ENCODE measurements around the gene TUBD1. TPM values are rescaled to one million over a fixed set of nuclear protein-coding genes. Genes with fewer than 3 reads are reported as not detected.
A peak's percentile ranks its signal among the peaks of the same experiment; 100 is the strongest.
"Not testable (repeated sequence)": the region's sequence is repeated elsewhere in the genome, so short reads cannot be mapped to it uniquely, and the experiment has no call there.

TUBD1 gene
- total RNA-seq, 1 experiment from 2014 or later: 11.9 TPM

DNA sequence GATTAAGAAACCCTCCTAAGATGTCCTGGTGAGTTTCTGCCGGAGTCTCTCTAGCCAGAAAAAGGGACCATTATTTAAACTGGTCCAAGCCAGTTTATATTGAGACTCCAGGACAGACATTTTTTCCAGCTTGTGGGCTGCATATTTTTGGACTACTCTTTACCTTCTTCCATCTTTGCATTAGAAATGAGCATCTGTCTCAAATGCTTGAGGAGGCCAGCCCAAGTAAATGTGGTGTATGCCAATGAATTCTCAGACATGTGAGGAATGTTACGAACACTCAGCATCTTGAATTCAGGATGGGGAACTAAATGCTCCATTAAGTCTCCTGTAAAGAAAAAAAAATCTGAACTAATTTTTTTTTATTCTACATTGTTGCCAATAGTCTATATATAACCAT, 18.4 kb downstream of the TUBD1 start:
- no peak for DNase-seq (ENCODE audit: low spot score)

- DNase-seq (ENCODE audit: low spot score): not testable (repeated sequence)
These were observed 19.3 kb downstream of the TUBD1 start for GRCh38 chr17:59873414-59873813.

DNA sequence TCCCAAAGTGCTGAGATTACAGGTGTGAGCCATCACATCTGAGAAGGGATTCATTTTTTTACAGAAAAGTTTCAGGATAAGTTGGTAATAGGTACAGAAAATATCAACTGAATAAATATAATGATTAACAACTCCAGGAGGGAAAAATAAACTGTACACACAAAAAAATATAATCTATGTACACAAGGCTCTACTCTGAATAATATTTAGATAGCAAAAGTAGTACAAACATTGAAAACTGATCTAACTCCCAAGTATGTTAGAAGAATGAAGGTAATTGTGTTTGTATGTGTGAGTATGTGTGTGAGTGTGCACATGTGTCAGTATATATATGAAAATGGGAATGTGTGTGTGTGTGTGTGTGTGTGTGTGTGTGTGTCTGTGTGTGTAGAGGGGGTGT, 20.4 kb downstream of the TUBD1 start:
- DNase-seq (ENCODE audit: low spot score): no peak

GRCh38 chr17:59870482-59870881, 22.3 kb downstream of the TUBD1 start:
- DNase-seq (ENCODE audit: low spot score): no peak

DNA sequence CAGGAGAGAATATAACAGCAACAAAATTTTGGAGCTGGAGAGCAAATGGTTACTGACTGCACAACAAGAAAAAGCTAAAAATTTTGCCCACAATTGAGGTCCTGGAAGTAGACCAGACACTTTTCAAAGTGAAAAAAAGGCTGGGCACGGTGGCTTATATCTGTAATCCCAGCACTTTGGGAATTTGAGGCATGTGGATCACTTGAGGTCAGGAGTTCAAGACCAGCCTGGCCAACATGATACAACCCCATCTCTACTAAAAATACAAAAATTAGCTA, 22.9 kb downstream of the TUBD1 start:
- DNase-seq (ENCODE audit: low spot score): no peak

DNA sequence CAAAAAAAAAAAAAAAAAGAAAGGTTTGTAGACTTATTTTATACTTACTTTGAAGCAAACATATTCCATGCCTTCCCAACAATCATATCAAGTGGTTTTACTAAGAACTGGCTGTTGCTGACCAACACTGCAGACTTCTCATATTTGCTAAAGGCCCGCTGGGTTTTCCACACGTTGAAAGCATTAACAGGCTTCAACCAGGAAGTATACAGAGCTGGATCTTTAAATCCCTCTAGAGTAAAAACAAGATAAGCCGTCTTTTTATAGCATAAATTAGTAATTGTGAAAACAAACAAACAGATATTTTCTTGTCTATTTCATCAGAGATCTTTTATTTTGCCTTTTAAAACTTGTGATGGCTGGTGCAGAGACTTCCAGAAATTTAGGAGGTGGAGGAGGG, 29.1 kb downstream of the TUBD1 start:
- no peak for DNase-seq (ENCODE audit: low spot score)

DNA sequence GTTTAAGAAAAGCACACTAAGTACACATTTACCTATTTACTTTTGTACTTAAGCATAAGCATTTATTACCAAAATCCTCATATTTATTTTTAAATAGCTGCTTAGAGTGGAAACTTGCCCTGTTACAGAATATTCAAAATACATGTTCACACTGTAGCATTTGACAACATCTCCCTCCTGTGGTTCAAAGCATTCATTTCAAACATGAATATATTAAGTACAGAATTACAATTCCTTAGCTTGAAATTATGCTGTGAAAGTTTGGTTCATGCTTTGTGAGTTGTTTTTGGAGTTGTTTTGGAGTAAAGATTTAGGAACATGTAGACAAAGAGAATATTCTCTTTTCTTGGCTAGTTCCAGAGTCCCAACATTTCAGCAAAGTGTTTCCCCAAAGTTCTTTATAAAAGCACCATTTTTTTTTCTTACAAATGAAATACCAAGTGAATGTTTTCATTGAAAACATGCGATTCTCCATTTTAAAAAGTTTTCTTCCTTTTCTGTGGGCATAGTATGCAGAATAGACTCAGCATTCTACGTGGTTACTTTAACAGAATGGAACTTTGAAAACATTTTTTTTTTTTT, 33.2 kb downstream of the TUBD1 start:
- peak; percentile 75 for DNase-seq (ENCODE audit: low spot score)

- DNase-seq (ENCODE audit: low spot score): no peak
These were observed 33.8 kb downstream of the TUBD1 start for GRCh38 chr17:59858932-59859331.

DNA sequence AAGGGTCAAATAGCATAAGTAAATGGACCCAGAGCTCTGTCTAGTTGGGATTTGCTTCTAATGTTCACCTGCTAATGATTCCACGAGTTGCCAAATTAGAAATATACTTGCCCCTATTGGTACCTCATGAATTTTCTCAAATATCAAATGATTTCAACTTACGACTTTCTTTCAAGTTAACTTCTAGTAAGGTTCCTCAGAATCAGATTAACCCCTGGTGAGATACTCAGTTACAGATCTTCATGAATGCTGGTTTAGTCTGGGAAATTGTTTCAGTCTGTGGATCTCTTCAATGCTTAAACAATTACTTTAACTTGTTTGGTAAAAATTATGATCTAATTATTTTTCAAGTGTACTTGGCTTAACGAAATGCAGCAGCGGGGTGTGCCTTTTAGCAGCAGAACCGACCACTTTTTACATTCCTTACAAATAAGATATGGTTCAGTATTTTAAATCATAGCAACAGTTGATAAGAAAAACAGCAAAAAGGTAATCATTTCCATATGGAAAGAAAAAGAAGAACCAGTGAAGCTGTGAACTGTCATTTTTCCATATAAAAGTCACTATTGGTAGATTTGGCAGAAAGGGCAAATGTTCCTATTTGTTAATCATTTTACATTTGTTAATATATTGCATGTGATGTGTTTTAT, 34.5 kb downstream of the TUBD1 start:
- DNase-seq (ENCODE audit: low spot score): no peak

- DNase-seq (ENCODE audit: low spot score): no peak
These were observed 35.6 kb downstream of the TUBD1 start for GRCh38 chr17:59856859-59857794.

- DNase-seq (ENCODE audit: low spot score): not testable (repeated sequence)
These were observed 38.6 kb downstream of the TUBD1 start for GRCh38 chr17:59853919-59854729.

DNA sequence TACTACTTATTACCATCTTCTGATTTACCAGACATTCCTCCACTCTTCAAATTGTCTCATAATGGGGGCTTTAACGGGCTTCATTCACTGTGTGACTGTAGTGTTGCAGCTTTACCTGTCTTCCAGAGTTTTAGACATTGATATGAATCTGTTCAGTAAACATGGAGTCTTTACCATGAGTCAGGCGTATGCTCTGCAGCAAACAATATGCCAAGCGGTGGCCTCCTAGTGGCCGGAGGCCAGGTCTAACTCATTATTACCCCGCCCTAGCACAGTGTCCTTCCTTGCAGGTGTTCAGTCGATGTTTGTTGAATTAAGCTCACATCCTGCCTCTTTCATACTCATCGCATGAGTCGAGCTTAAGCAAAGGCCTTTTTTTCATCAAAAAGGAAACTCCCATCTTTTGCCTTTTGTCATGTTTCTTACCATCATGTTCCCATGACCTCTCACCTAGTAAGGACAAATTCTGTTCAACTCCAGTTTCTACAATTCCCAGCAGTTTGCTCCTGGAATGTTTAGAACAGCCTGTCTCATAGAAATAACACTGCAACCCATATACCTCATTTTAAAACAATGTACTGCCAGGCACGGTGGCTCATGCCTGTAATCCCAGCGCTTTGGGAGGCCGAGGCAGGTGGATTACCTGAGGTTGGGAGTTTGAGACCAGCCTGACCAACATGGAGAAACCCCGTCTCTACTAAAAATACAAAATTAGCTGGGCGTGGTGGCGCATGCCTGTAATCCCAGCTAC, 39.4 kb downstream of the TUBD1 start:
- peak; percentile 95 for DNase-seq (ENCODE audit: low spot score)

- not testable (repeated sequence) for DNase-seq (ENCODE audit: low spot score)
These were observed 39.9 kb downstream of the TUBD1 start for GRCh38 chr17:59852847-59853167.

- DNase-seq (ENCODE audit: low spot score): peak; percentile 99
These were observed 41.0 kb downstream of the TUBD1 start for GRCh38 chr17:59851439-59852375.

GRCh38 chr17:59850311-59850710, 42.4 kb downstream of the TUBD1 start:
- not testable (repeated sequence) for DNase-seq (ENCODE audit: low spot score)

GRCh38 chr17:59848778-59849177, 44.0 kb downstream of the TUBD1 start:
- DNase-seq (ENCODE audit: low spot score): peak; percentile 65

DNA sequence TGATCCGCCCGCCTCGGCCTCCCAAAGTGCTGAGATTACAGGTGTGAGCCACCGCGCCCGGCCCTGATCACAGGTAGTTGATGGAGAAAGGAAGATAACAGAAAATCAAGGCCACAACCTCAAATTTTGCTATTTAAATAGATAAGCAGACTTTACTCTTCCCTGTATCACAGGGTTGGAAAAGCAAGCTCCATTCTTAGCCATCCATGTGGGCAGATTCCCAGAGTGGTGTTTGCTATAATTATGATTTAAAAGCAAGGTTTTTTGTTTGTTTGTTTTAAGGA, 44.4 kb downstream of the TUBD1 start:
- DNase-seq (ENCODE audit: low spot score): no peak

GRCh38 chr17:59846394-59847165, 46.2 kb downstream of the TUBD1 start:
- peak; percentile 87 for DNase-seq (ENCODE audit: low spot score)

DNA sequence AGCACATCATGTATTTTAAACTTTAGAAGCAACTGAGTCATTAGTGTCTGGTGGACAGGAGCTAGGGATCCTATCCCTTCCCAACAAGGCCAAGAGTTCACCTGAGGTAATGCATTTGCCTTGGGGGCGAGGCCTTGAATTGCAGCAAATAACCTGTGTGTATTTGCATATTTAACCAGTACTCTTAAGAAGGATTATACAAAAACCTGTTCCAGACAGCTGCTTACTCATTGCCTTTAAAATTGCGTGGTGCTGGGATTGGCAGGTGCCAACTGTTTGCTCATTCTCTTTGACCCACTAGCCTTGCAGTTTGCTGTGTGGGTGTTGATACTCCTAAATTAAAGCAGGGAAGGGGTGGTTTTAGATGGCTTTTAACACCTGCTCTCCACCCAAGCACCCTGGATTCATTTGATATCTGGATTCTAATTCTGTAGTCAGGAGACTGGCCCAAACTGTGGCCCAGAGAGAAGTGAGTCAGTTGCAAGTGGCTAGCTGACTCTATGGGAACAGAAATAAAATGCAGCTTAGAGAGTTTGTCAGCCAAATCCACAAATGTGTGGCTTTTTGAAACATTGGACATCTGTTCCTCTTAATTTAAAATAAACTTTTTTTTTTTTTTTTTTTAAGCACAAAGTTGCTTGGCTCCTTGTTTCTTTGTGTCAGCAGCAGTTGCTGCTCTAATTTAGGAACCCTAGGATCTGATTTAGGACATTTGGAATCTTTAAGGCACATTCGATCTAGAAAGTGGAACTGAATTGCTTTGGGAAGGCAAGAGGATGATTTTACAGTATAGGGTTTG, 46.9 kb downstream of the TUBD1 start:
- peak; percentile 84 for DNase-seq (ENCODE audit: low spot score)

Measured in H4 (cell line).